Measurements from ENCODE around the gene BEND6. TPM values are rescaled to one million over a fixed set of nuclear protein-coding genes. Genes with fewer than 3 reads are reported as not detected.

BEND6 gene
- total RNA-seq, 4 donors from 2014 or later: 2.0 to 7.8 (median 3.3) TPM

- H3K27me3 ChIP-seq: no peaks in the 10 kb centered on the region
- peaks cover 0 to 14% (median 0%) of the 10 kb centered on the region in 4 donors for H3K9me3 ChIP-seq
- no peaks in the 10 kb centered on the region for H3K4me1 ChIP-seq
- DNase-seq (ENCODE audit: low spot score in 2 of 2): no peak
- no peak overlapping the region for H3K4me3 ChIP-seq
- H3K27ac ChIP-seq: no peak overlapping the region
- H3K36me3 ChIP-seq: no peaks in the 10 kb centered on the region
- TF ChIP-seq EP300 (IDR thresholded peaks at IDR 0.05) (no peak), CTCF (IDR thresholded peaks at IDR 0.05) (no peak), POLR2A (IDR thresholded peaks at IDR 0.05) (no peak)
Measured at GRCh38 chr6:56940977-56941376, 13.9 kb upstream of the BEND6 start.

- TF ChIP-seq POLR2A (IDR thresholded peaks at IDR 0.05) (no peak), EP300 (IDR thresholded peaks at IDR 0.05) (no peak)
- Histone ChIP-seq H3K36me3 (no peaks in the 10 kb centered on the region), H3K9me3 (peaks cover 0 to 14% (median 0%) of the 10 kb centered on the region in 4 donors), H3K27me3 (no peaks in the 10 kb centered on the region), H3K4me3 (no peak overlapping the region), H3K27ac (no peak overlapping the region), H3K4me1 (no peaks in the 10 kb centered on the region)
- no peak for DNase-seq (ENCODE audit: low spot score in 2 of 2)
Measured at GRCh38 chr6:56944661-56945060, 10.2 kb upstream of the BEND6 start.

- DNase-seq (ENCODE audit: low spot score in 2 of 2): no peak
- 91 to 92% methylated on average over 2 of the region's 2 CpGs for WGBS, 2 donors
- no peaks in the 10 kb centered on the region for H3K36me3 ChIP-seq
- H3K27me3 ChIP-seq: no peaks in the 10 kb centered on the region
- peaks cover 0 to 10% (median 0%) of the 10 kb centered on the region in 4 donors for H3K4me1 ChIP-seq
- no peak overlapping the region for H3K27ac ChIP-seq
- H3K9me3 ChIP-seq: peaks cover 0 to 3% (median 0%) of the 10 kb centered on the region in 4 donors
- TF ChIP-seq CTCF (IDR thresholded peaks at IDR 0.05) (no peak), EP300 (IDR thresholded peaks at IDR 0.05) (no peak), POLR2A (IDR thresholded peaks at IDR 0.05) (no peak)
- no peak overlapping the region for H3K4me3 ChIP-seq
Measured at GRCh38 chr6:56946368-56946767, 8.5 kb upstream of the BEND6 start.

GRCh38 chr6:56947924-56948323, 7.0 kb upstream of the BEND6 start:
- no peaks in the 10 kb centered on the region for H3K27me3 ChIP-seq
- no peak overlapping the region for H3K27ac ChIP-seq
- peaks cover 0 to 10% (median 0%) of the 10 kb centered on the region in 4 donors for H3K4me1 ChIP-seq
- TF ChIP-seq POLR2A (IDR thresholded peaks at IDR 0.05): no peak
- no peak for TF ChIP-seq EP300 (IDR thresholded peaks at IDR 0.05)
- TF ChIP-seq CTCF (IDR thresholded peaks at IDR 0.05): no peak
- H3K9me3 ChIP-seq: no peaks in the 10 kb centered on the region
- H3K36me3 ChIP-seq: no peaks in the 10 kb centered on the region
- no peak overlapping the region for H3K4me3 ChIP-seq
- DNase-seq (ENCODE audit: low spot score in 2 of 2): no peak
- WGBS, 2 donors: 67 to 68% methylated on average over 1 of the region's 1 CpG

- WGBS, 2 donors: 59 to 60% methylated on average over 3 of the region's 3 CpGs
- Histone ChIP-seq H3K4me1 (peaks cover 0 to 23% (median 0%) of the 10 kb centered on the region in 4 donors), H3K27ac (peak overlapping the region in 1 of 4 donors; percentile 72), H3K36me3 (no peaks in the 10 kb centered on the region), H3K9me3 (no peaks in the 10 kb centered on the region), H3K27me3 (no peaks in the 10 kb centered on the region), H3K4me3 (no peak overlapping the region)
- TF ChIP-seq CTCF (IDR thresholded peaks at IDR 0.05) (no peak), POLR2A (IDR thresholded peaks at IDR 0.05) (no peak), EP300 (IDR thresholded peaks at IDR 0.05) (no peak)
- no peak for DNase-seq (ENCODE audit: low spot score in 2 of 2)
Measured at GRCh38 chr6:56949265-56949664, 5.6 kb upstream of the BEND6 start.
